Fibroblast of lung (primary cell): ENCODE measurements around the gene LMO7. TPM values are rescaled to one million over a fixed set of nuclear protein-coding genes. Genes with fewer than 3 reads are reported as not detected.

Experiments used
- DNase-seq, 2 donors: peaks; one replicate each; pipeline versions ENCODE4 v3.0.0 to v3.0.0-alpha.2; 2010; ENCODE audit warnings: low read depth in 2 of 2
- H2AFZ ChIP-seq: 2 replicates; pipeline ENCODE4 v1.5.1; 2012; ENCODE audit warnings: low read length, control low read depth, inconsistent platforms
- H3K27ac ChIP-seq: 2 replicates; pipeline ENCODE4 v1.5.1; 2011; ENCODE audit warnings: low read length, control low read depth; ENCODE audit not compliant: insufficient read depth
- H3K27me3 ChIP-seq: 2 replicates; pipeline ENCODE4 v1.5.1; 2011; ENCODE audit warnings: mild to moderate bottlenecking, low read length; ENCODE audit not compliant: control insufficient read depth, insufficient read depth
- H3K36me3 ChIP-seq: 2 replicates; pipeline ENCODE4 v1.5.1; 2011; ENCODE audit warnings: low read length; ENCODE audit not compliant: control insufficient read depth, insufficient read depth
- H3K4me1 ChIP-seq: 2 replicates; pipeline ENCODE4 v1.5.1; 2011; ENCODE audit warnings: low read length; ENCODE audit not compliant: control insufficient read depth, insufficient read depth; ENCODE audit errors: extremely low read depth
- H3K4me2 ChIP-seq: 2 replicates; pipeline ENCODE4 v1.5.1; 2011; ENCODE audit warnings: low read length, control low read depth; ENCODE audit not compliant: insufficient read depth; ENCODE audit errors: extremely low read depth
- H3K4me3 ChIP-seq, 4 experiments: fragments of 200-600 bp in 1 of 4; sonication (generic) in 1 of 4; replicated peaks in 1 of 4; 2 replicates each; pipeline ENCODE4 v1.5.1; 2011 to 2016; ENCODE audit warnings: low read length in 4 of 4, low read depth in 3 of 4, mild to moderate bottlenecking in 3 of 4, control low read depth in 2 of 4, inconsistent platforms in 1 of 4, mixed read lengths in 1 of 4; ENCODE audit not compliant: insufficient read depth in 1 of 4; ENCODE audit errors: control extremely low read depth in 1 of 4
- H3K79me2 ChIP-seq: 2 replicates; pipeline ENCODE4 v1.5.1; 2012; ENCODE audit warnings: mild to moderate bottlenecking, low read length, inconsistent platforms; ENCODE audit not compliant: control insufficient read depth, insufficient read depth
- H3K9ac ChIP-seq: 2 replicates; pipeline ENCODE4 v1.5.1; 2011; ENCODE audit warnings: mild to moderate bottlenecking, low read length, control low read depth; ENCODE audit not compliant: insufficient read depth
- H3K9me3 ChIP-seq: 2 replicates; pipeline ENCODE4 v1.5.1; 2012; ENCODE audit warnings: low read depth, low read length; ENCODE audit not compliant: control insufficient read depth, insufficient read depth
- H4K20me1 ChIP-seq: 2 replicates; pipeline ENCODE4 v1.5.1; 2011; ENCODE audit warnings: low read length; ENCODE audit not compliant: control insufficient read depth, insufficient read depth; ENCODE audit errors: extremely low read depth
- EZH2 ChIP-seq: IDR thresholded peaks from 2 replicates; pipeline ENCODE4 v1.5.1; 2012; ENCODE audit warnings: low read length, control low read depth, mild to moderate bottlenecking; ENCODE audit errors: missing control alignments
- polyA plus RNA-seq, 2 donors: library from polyadenylated mRNA; depleted of rRNA in 1 of 2; stranded (reverse) in 1 of 2; unstranded in 1 of 2; fragments of >200 nt; gene quantifications; 2 replicates each; pipeline ENCODE4 v1.2.1, GENCODE V29; 2011 to 2012; ENCODE audit warnings: missing spikeins in 1 of 2
- total RNA-seq: library from RNA; depleted of rRNA; stranded (reverse); fragments of >200 nt; gene quantifications from 2 replicates; pipeline ENCODE4 v1.2.1, GENCODE V29; 2014
- TF ChIP-seq, protein P1 (sequence below), 2 donors: IDR thresholded peaks in 1 of 2; conservative IDR thresholded peaks in 1 of 2; 1 replicate in 1 of 2; 2 replicates in 1 of 2; pipeline ENCODE4 v1.5.1; 2011 to 2012; ENCODE audit warnings: low read length in 2 of 2, control low read depth in 1 of 2, inconsistent platforms in 1 of 2, low read depth in 1 of 2, mild to moderate bottlenecking in 1 of 2

The LMO7 gene
- total and polyA plus RNA-seq, 2 donors (not counting 1 experiment from before 2014, with no cell fraction given), result 71.9 to 226 TPM

DNA sequence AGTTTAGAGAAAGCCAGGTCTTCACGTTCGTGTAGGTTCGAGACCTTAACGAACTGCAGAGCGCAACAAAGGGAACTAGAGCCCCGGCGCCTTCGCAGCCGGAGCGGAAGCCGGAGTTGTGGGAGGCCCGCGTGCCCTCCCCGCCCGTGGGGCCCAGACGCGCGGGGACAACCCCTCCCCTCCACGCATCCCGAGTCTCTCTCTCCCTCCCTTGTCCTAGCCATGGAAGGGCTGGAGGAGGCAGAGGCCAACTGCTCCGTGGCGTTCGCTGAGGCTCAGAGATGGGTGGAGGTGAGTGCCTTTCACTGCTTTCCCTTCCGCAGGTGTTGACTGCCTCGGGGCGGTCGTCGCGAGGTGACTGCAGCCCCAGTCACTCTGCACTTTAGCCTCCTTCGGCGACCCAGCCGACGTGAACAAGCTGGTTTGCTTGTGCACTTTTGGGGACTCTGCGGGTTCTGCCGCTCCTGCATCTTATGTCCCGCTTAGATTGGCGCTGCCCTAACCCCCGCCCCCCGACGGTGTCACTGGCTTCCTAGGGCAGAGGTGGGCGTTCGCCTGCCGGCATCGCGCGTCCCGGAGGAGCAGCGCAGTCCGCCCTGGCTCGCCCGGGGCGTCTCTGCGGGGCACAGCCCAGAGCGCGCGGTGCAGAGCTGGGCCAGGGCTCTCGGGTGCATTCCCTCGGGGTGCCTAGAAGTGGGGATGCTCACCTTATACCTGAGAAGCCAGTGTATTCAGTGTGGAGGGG lies 478 bp downstream of the LMO7 start:
- Histone ChIP-seq H3K27me3 (no peaks in the 10 kb centered on the region), H4K20me1 (no peaks in the 10 kb centered on the region), H3K4me3 (peak overlapping the region; percentile 56 to 99 (median 84)), H3K79me2 (peaks cover 64% of the 10 kb centered on the region), H2AFZ (peak overlapping the region; percentile 85), H3K27ac (peak overlapping the region; percentile 87), H3K9ac (peak overlapping the region; percentile 74), H3K36me3 (peaks cover 2% of the 10 kb centered on the region), H3K9me3 (no peaks in the 10 kb centered on the region), H3K4me2 (peak overlapping the region; percentile 72), H3K4me1 (peaks cover 11% of the 10 kb centered on the region)
- no peak for TF ChIP-seq EZH2
- TF ChIP-seq, protein P1, sequence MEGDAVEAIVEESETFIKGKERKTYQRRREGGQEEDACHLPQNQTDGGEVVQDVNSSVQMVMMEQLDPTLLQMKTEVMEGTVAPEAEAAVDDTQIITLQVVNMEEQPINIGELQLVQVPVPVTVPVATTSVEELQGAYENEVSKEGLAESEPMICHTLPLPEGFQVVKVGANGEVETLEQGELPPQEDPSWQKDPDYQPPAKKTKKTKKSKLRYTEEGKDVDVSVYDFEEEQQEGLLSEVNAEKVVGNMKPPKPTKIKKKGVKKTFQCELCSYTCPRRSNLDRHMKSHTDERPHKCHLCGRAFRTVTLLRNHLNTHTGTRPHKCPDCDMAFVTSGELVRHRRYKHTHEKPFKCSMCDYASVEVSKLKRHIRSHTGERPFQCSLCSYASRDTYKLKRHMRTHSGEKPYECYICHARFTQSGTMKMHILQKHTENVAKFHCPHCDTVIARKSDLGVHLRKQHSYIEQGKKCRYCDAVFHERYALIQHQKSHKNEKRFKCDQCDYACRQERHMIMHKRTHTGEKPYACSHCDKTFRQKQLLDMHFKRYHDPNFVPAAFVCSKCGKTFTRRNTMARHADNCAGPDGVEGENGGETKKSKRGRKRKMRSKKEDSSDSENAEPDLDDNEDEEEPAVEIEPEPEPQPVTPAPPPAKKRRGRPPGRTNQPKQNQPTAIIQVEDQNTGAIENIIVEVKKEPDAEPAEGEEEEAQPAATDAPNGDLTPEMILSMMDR (conservative IDR thresholded peaks at IDR 0.05 in 1 of 2, IDR thresholded peaks at IDR 0.05 in 1 of 2; ENCODE audit: low read depth in 1 of 2, low read length in 2 of 2), result no peak
- peak; percentile 38 to 51 for DNase-seq

DNA sequence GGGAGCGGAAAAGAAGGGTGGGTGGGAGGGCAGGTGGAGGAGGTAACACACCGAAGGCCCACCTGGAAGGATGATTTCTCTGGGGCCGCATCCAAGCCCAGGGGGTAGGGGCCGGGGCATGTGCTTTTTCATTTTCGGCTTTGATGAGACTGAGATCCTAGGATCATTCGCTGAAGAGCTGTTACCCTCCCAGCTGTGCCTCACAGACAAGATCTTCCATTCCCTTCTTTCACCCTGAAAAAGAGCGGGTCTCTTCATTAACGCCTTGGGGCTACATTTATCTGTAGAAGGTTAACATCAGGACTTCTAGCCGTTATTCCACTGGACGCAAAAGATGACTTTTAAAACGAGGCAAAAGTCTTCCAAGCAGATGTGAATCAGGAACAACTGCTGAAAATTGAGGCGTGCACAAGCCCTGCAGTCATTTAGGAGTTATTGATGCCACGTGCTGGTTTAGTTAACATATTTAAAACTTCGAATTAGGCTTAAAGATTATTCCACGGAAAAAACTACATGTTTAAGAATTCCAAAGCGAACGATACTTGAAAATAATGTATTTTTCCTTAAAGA lies 1.1 kb downstream of the LMO7 start:
- Histone ChIP-seq H3K79me2 (peaks cover 67% of the 10 kb centered on the region), H3K36me3 (peaks cover 2% of the 10 kb centered on the region), H3K9me3 (no peaks in the 10 kb centered on the region), H3K9ac (peak overlapping the region; percentile 51), H3K4me2 (peak overlapping the region; percentile 89), H3K27me3 (no peaks in the 10 kb centered on the region), H2AFZ (no peak overlapping the region), H3K4me3 (peak overlapping the region; percentile 56 to 99 (median 84)), H4K20me1 (no peaks in the 10 kb centered on the region), H3K4me1 (peaks cover 8% of the 10 kb centered on the region), H3K27ac (peak overlapping the region; percentile 87)
- DNase-seq, result peak in 1 of 2 donors; percentile 45
- TF ChIP-seq, protein P1 (conservative IDR thresholded peaks at IDR 0.05 in 1 of 2, IDR thresholded peaks at IDR 0.05 in 1 of 2; ENCODE audit: low read depth in 1 of 2, low read length in 2 of 2), result no peak
- TF ChIP-seq EZH2, result no peak

DNA sequence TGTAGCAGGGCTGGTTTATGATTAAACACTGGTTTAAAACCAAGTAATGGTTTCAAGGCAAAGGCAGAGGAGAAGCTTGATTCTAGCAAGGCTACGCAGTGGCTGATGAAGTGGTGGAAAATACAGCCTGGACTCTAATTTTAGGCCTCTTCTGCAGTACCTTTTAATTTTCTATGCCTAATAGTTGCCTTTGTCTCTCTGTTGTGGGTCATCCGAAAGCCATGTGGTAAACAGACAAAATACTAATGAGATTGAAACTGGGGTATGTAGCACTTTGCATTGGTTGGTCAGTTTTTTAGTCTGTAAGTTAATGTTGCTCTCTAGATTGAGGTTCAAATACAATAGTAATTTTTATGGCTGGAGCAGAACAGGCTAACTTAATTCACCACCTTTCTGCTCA lies 3.3 kb downstream of the LMO7 start:
- peaks cover 87% of the 10 kb centered on the region for H3K79me2 ChIP-seq
- H3K4me1 ChIP-seq, result peaks cover 6% of the 10 kb centered on the region
- H3K9ac ChIP-seq, result no peak overlapping the region
- TF ChIP-seq, protein P1 (conservative IDR thresholded peaks at IDR 0.05 in 1 of 2, IDR thresholded peaks at IDR 0.05 in 1 of 2; ENCODE audit: low read depth in 1 of 2, low read length in 2 of 2), result no peak
- no peak for TF ChIP-seq EZH2
- peak overlapping the region; percentile 89 for H3K4me2 ChIP-seq
- H3K27me3 ChIP-seq, result no peaks in the 10 kb centered on the region
- H2AFZ ChIP-seq, result no peak overlapping the region
- H3K36me3 ChIP-seq, result peaks cover 2% of the 10 kb centered on the region
- no peak overlapping the region for H3K27ac ChIP-seq
- H3K4me3 ChIP-seq, result peak overlapping the region in 3 of 4 experiments; percentile 56 to 99 (median 92)
- no peaks in the 10 kb centered on the region for H4K20me1 ChIP-seq
- no peaks in the 10 kb centered on the region for H3K9me3 ChIP-seq
- no peak for DNase-seq
